Subcutaneous abdominal adipose tissue (tissue), 5 donors: ENCODE measurements around the gene OLFM1.
"Not testable (repeated sequence)": the region's sequence is repeated elsewhere in the genome, so short reads cannot be mapped to it uniquely, and the experiment has no call there.

Source experiments
- H3K27ac ChIP-seq: one replicate; pipeline ENCODE4 v1.7.0; 2013; ENCODE audit warnings: low read depth, mild to moderate bottlenecking, inconsistent platforms, low read length, moderate library complexity
- H3K27me3 ChIP-seq, 5 donors: one replicate each; pipeline ENCODE4 v1.7.0; 2013; ENCODE audit warnings: low read length in 5 of 5, inconsistent platforms in 1 of 5; ENCODE audit not compliant: control insufficient read depth in 5 of 5, insufficient read depth in 4 of 5
- H3K36me3 ChIP-seq, 5 donors: one replicate each; pipeline ENCODE4 v1.7.0; 2013; ENCODE audit warnings: low read length in 5 of 5; ENCODE audit not compliant: control insufficient read depth in 5 of 5, insufficient read depth in 5 of 5
- H3K4me1 ChIP-seq, 5 donors: one replicate each; pipeline ENCODE4 v1.7.0; 2013; ENCODE audit warnings: low read length in 5 of 5, mild to moderate bottlenecking in 3 of 5, moderate library complexity in 1 of 5; ENCODE audit not compliant: control insufficient read depth in 5 of 5, insufficient read depth in 5 of 5
- H3K4me3 ChIP-seq, 5 donors: one replicate each; pipeline ENCODE4 v1.7.0; 2013; ENCODE audit warnings: low read length in 5 of 5, low read depth in 1 of 5
- H3K9ac ChIP-seq, 5 donors: one replicate each; pipeline ENCODE4 v1.7.0; 2013; ENCODE audit warnings: low read length in 5 of 5, mild to moderate bottlenecking in 4 of 5, moderate library complexity in 3 of 5
- H3K9me3 ChIP-seq, 5 donors: one replicate each; pipeline ENCODE4 v1.7.0; 2013; ENCODE audit warnings: low read length in 5 of 5; ENCODE audit not compliant: control insufficient read depth in 5 of 5
- donor health status: healthy.
- donor health status: healthy.
- donor health status: healthy.
- donor health status: healthy.
- donor health status: healthy.

OLFM1 gene

GRCh38 chr9:135157856-135158563, 70.5 kb downstream of the OLFM1 start:
- no peaks in the 10 kb centered on the region for H3K4me1 ChIP-seq
- no peaks in the 10 kb centered on the region for H3K36me3 ChIP-seq
- no peak overlapping the region for H3K27ac ChIP-seq
- peaks cover 11 to 29% (median 25%) of the 10 kb centered on the region in 5 donors for H3K27me3 ChIP-seq
- no peak overlapping the region for H3K4me3 ChIP-seq
- peaks cover 0 to 3% (median 0%) of the 10 kb centered on the region in 5 donors for H3K9me3 ChIP-seq
- H3K9ac ChIP-seq, result no peak overlapping the region

- Histone ChIP-seq H3K27me3 (peaks cover 9 to 28% (median 20%) of the 10 kb centered on the region in 5 donors), H3K36me3 (no peaks in the 10 kb centered on the region)
Measured at GRCh38 chr9:135158564-135158937, 71.1 kb downstream of the OLFM1 start.

GRCh38 chr9:135159801-135160200, 72.3 kb downstream of the OLFM1 start:
- Histone ChIP-seq H3K27me3 (peaks cover 16 to 38% (median 18%) of the 10 kb centered on the region in 5 donors), H3K4me3 (no peak overlapping the region)

More at GRCh38 chr9:135158564-135158937, 71.1 kb downstream of the OLFM1 start:
- H3K27ac ChIP-seq, result no peak overlapping the region
- no peak overlapping the region for H3K4me3 ChIP-seq
- H3K9ac ChIP-seq, result no peak overlapping the region
- peaks cover 0 to 3% (median 0%) of the 10 kb centered on the region in 5 donors for H3K9me3 ChIP-seq
- H3K4me1 ChIP-seq, result no peaks in the 10 kb centered on the region

GRCh38 chr9:135160862-135161261, 73.4 kb downstream of the OLFM1 start:
- Histone ChIP-seq H3K4me3 (no peak overlapping the region), H3K9ac (no peak overlapping the region), H3K9me3 (peaks cover 0 to 3% (median 0%) of the 10 kb centered on the region in 5 donors), H3K36me3 (no peaks in the 10 kb centered on the region), H3K27ac (no peak overlapping the region), H3K27me3 (peaks cover 16 to 49% (median 29%) of the 10 kb centered on the region in 5 donors), H3K4me1 (no peaks in the 10 kb centered on the region)

More at GRCh38 chr9:135159801-135160200, 72.3 kb downstream of the OLFM1 start:
- Histone ChIP-seq H3K4me1 (no peaks in the 10 kb centered on the region), H3K9ac (no peak overlapping the region), H3K9me3 (peaks cover 0 to 3% (median 0%) of the 10 kb centered on the region in 5 donors), H3K36me3 (no peaks in the 10 kb centered on the region), H3K27ac (no peak overlapping the region)

GRCh38 chr9:135162599-135162998, 75.1 kb downstream of the OLFM1 start:
- H3K36me3 ChIP-seq, result not testable (repeated sequence)

GRCh38 chr9:135163023-135163780, 75.7 kb downstream of the OLFM1 start:
- Histone ChIP-seq H3K27ac (no peak overlapping the region), H3K27me3 (peaks cover 25 to 63% (median 42%) of the 10 kb centered on the region in 5 donors), H3K9me3 (no peaks in the 10 kb centered on the region), H3K9ac (no peak overlapping the region), H3K4me3 (no peak overlapping the region), H3K4me1 (no peaks in the 10 kb centered on the region), H3K36me3 (no peaks in the 10 kb centered on the region)

More at GRCh38 chr9:135162599-135162998, 75.1 kb downstream of the OLFM1 start:
- not testable (repeated sequence) for H3K9ac ChIP-seq, H3K27ac ChIP-seq, H3K9me3 ChIP-seq, H3K4me3 ChIP-seq, H3K4me1 ChIP-seq
- H3K27me3 ChIP-seq, result peaks cover 19 to 59% (median 42%) of the 10 kb centered on the region in 5 donors

GRCh38 chr9:135164036-135164435, 76.6 kb downstream of the OLFM1 start:
- peaks cover 28 to 63% (median 46%) of the 10 kb centered on the region in 5 donors for H3K27me3 ChIP-seq
- H3K36me3 ChIP-seq, result no peaks in the 10 kb centered on the region
- H3K9ac ChIP-seq, result no peak overlapping the region
- H3K9me3 ChIP-seq, result no peaks in the 10 kb centered on the region
- no peaks in the 10 kb centered on the region for H3K4me1 ChIP-seq
- H3K4me3 ChIP-seq, result no peak overlapping the region
- no peak overlapping the region for H3K27ac ChIP-seq

- H3K27me3 ChIP-seq, result peaks cover 23 to 57% (median 45%) of the 10 kb centered on the region in 5 donors
Measured at GRCh38 chr9:135165003-135165711, 77.7 kb downstream of the OLFM1 start.

GRCh38 chr9:135165756-135166519, 78.5 kb downstream of the OLFM1 start:
- Histone ChIP-seq H3K27me3 (peaks cover 26 to 57% (median 46%) of the 10 kb centered on the region in 5 donors), H3K27ac (no peak overlapping the region), H3K4me3 (no peak overlapping the region), H3K36me3 (no peaks in the 10 kb centered on the region), H3K9ac (no peak overlapping the region), H3K9me3 (no peaks in the 10 kb centered on the region), H3K4me1 (no peaks in the 10 kb centered on the region)

More at GRCh38 chr9:135165003-135165711, 77.7 kb downstream of the OLFM1 start:
- H3K9ac ChIP-seq, result no peak overlapping the region
- H3K9me3 ChIP-seq, result no peaks in the 10 kb centered on the region
- H3K4me3 ChIP-seq, result no peak overlapping the region
- no peaks in the 10 kb centered on the region for H3K36me3 ChIP-seq
- no peak overlapping the region for H3K27ac ChIP-seq
- no peaks in the 10 kb centered on the region for H3K4me1 ChIP-seq
